Natural killer cell (primary cell): ENCODE data around the gene RALGPS1. TPM values are rescaled to one million over a fixed set of nuclear protein-coding genes. Genes with fewer than 3 reads are reported as not detected.

Experiments used
- ATAC-seq, 3 donors: fragments of 150-1000 bp in 2 of 3; fragments of 200-7000 bp in 1 of 3; cut with Tn5 transposase; 1 replicate in 1 of 3; 2 replicates in 2 of 3; pipeline ENCODE4 v1.10.0; 2021; ENCODE audit warnings: mild to moderate bottlenecking in 2 of 3, moderate library complexity in 2 of 3
- DNase-seq, 2 donors: peaks; one replicate each; pipeline versions ENCODE4 v3.0.0 to v3.0.0-alpha.2; 2013 to 2021; ENCODE audit warnings: mixed read lengths in 1 of 2
- H3K27ac ChIP-seq: one replicate; pipeline ENCODE4 v1.5.1; 2013; ENCODE audit warnings: mild to moderate bottlenecking, low read length
- H3K27me3 ChIP-seq: one replicate; pipeline ENCODE4 v1.6.1; 2013; ENCODE audit warnings: low read length; ENCODE audit not compliant: control insufficient read depth, insufficient read depth
- H3K36me3 ChIP-seq: one replicate; pipeline ENCODE4 v1.6.1; 2013; ENCODE audit warnings: low read length; ENCODE audit not compliant: control insufficient read depth, insufficient read depth
- H3K4me1 ChIP-seq: one replicate; pipeline ENCODE4 v1.6.1; 2013; ENCODE audit warnings: low read length; ENCODE audit not compliant: control insufficient read depth, insufficient read depth
- H3K4me3 ChIP-seq: one replicate; pipeline ENCODE4 v1.5.1; 2013; ENCODE audit warnings: low read length
- H3K9me3 ChIP-seq: one replicate; pipeline ENCODE4 v1.6.1; 2013; ENCODE audit warnings: low read length; ENCODE audit not compliant: control insufficient read depth, insufficient read depth
- H3K27ac Mint-ChIP-seq, 2 donors: one replicate each; pipeline ENCODE4 v1.8.0; 2022; ENCODE audit warnings: mild to moderate bottlenecking in 2 of 2, mixed read lengths in 2 of 2, moderate library complexity in 1 of 2
- H3K27me3 Mint-ChIP-seq, 2 donors: one replicate each; pipeline ENCODE4 v1.8.0; 2022; ENCODE audit warnings: low read depth in 2 of 2, mixed read lengths in 2 of 2
- H3K36me3 Mint-ChIP-seq: one replicate; pipeline ENCODE4 v1.8.0; 2022; ENCODE audit warnings: mixed read lengths
- H3K4me1 Mint-ChIP-seq, 2 donors: one replicate each; pipeline ENCODE4 v1.8.0; 2022; ENCODE audit warnings: mixed read lengths in 2 of 2
- H3K4me3 Mint-ChIP-seq: one replicate; pipeline ENCODE4 v1.8.0; 2022; ENCODE audit warnings: mild to moderate bottlenecking, moderate library complexity, mixed read lengths
- H3K9me3 Mint-ChIP-seq, 2 donors: one replicate each; pipeline ENCODE4 v1.8.0; 2022; ENCODE audit warnings: mixed read lengths in 2 of 2
- CTCF ChIP-seq: fragments of 200-600 bp; IDR thresholded peaks from one replicate; pipeline ENCODE4 v1.8.0; 2022; ENCODE audit warnings: antibody characterized with exemption
- WGBS: methylation state at CpG from one replicate; pipeline ENCODE4 v1.1.7; 2013; ENCODE audit warnings: missing lambda C conversion rate; ENCODE audit not compliant: insufficient coverage; 5-methylcytosine and 5-hydroxymethylcytosine counted together
- intact Hi-C: fragments of 100-400 bp; cut with micrococcal nuclease; formaldehyde crosslinking; loops from one replicate; pipeline ENCODE4 v1.14.2; 2022
- total RNA-seq, 4 donors: library from RNA; stranded (reverse); fragments of 120-200 nt in 1 of 4; gene quantifications; one replicate each; pipeline versions ENCODE4 v1.2.3 to v1.2.4, GENCODE V29; 2013 to 2022

The RALGPS1 gene
- total RNA-seq, 3 donors from 2014 or later (not counting 1 experiment from before 2014, with no cell fraction given), result 11.9 to 21.2 (median 13.2) TPM

GRCh38 chr9:127215268-127216209 lies 301.0 kb downstream of the RALGPS1 start:
- no peak overlapping the region for H3K4me3 ChIP-seq
- H3K4me1 Mint-ChIP-seq, result no peaks in the 10 kb centered on the region
- WGBS, result 92% methylated on average over 14 of the region's 14 CpGs
- ATAC-seq, result no peak
- H3K9me3 Mint-ChIP-seq, result no peaks in the 10 kb centered on the region
- TF ChIP-seq CTCF, result no peak
- DNase-seq, result no peak
- no peaks in the 10 kb centered on the region for H3K36me3 Mint-ChIP-seq
- no peak overlapping the region for H3K27ac Mint-ChIP-seq
- no peaks in the 10 kb centered on the region for H3K27me3 ChIP-seq
- no peaks in the 10 kb centered on the region for H3K9me3 ChIP-seq
- intact Hi-C loops, result no loop called here
- H3K27ac ChIP-seq, result no peak overlapping the region
- H3K36me3 ChIP-seq, result no peaks in the 10 kb centered on the region
- no peak overlapping the region for H3K4me3 Mint-ChIP-seq
- H3K27me3 Mint-ChIP-seq, result peaks cover 0 to 4% of the 10 kb centered on the region in 2 donors
- H3K4me1 ChIP-seq, result no peaks in the 10 kb centered on the region

- DNase-seq, result no peak
- TF ChIP-seq CTCF, result no peak
- no peaks in the 10 kb centered on the region for H3K9me3 Mint-ChIP-seq
- no peaks in the 10 kb centered on the region for H3K4me1 Mint-ChIP-seq
- Histone ChIP-seq H3K4me3 (no peak overlapping the region), H3K9me3 (no peaks in the 10 kb centered on the region), H3K36me3 (no peaks in the 10 kb centered on the region), H3K4me1 (no peaks in the 10 kb centered on the region), H3K27me3 (no peaks in the 10 kb centered on the region), H3K27ac (no peak overlapping the region)
- no peaks in the 10 kb centered on the region for H3K27me3 Mint-ChIP-seq
- no peak for ATAC-seq
- no peaks in the 10 kb centered on the region for H3K36me3 Mint-ChIP-seq
- H3K27ac Mint-ChIP-seq, result no peak overlapping the region
- H3K4me3 Mint-ChIP-seq, result no peak overlapping the region
- intact Hi-C loops, result no loop called here
- 95% methylated on average over 7 of the region's 7 CpGs for WGBS
Observed at GRCh38 chr9:127216210-127216887, 301.8 kb downstream of the RALGPS1 start.

GRCh38 chr9:127216888-127217217 lies 302.3 kb downstream of the RALGPS1 start:
- H3K9me3 Mint-ChIP-seq, result no peaks in the 10 kb centered on the region
- intact Hi-C loops, result no loop called here
- H3K4me1 ChIP-seq, result no peaks in the 10 kb centered on the region
- H3K27me3 ChIP-seq, result no peaks in the 10 kb centered on the region
- H3K4me3 ChIP-seq, result no peak overlapping the region
- H3K36me3 Mint-ChIP-seq, result no peaks in the 10 kb centered on the region
- DNase-seq (no peak), ATAC-seq (no peak)
- no peak for TF ChIP-seq CTCF
- no peak overlapping the region for H3K4me3 Mint-ChIP-seq
- H3K27me3 Mint-ChIP-seq, result no peaks in the 10 kb centered on the region
- 83% methylated on average over 5 of the region's 5 CpGs for WGBS
- no peaks in the 10 kb centered on the region for H3K9me3 ChIP-seq
- H3K27ac ChIP-seq, result no peak overlapping the region
- H3K36me3 ChIP-seq, result no peaks in the 10 kb centered on the region
- no peak overlapping the region for H3K27ac Mint-ChIP-seq
- H3K4me1 Mint-ChIP-seq, result peaks cover 0 to 1% of the 10 kb centered on the region in 2 donors
